Measurements from ENCODE around the gene PLAAT3. TPM values are rescaled to one million over a fixed set of nuclear protein-coding genes. Genes with fewer than 3 reads are reported as not detected.

The PLAAT3 gene
- polyA plus RNA-seq, 3 donors, result 18.8 to 22.6 (median 22.5) TPM

Other genes starting within 250 kb of the PLAAT3 start
- under 1 TPM in 1 of 3 donors, not detected in 2; 0.03 TPM for gene SLC22A9, start 244.6 kb downstream of the PLAAT3 start, polyA plus RNA-seq (ENCODE audit: insufficient read length in 3 of 3)
- gene PLAAT5, start 123.3 kb downstream of the PLAAT3 start, polyA plus RNA-seq (ENCODE audit: insufficient read length in 3 of 3), result under 1 TPM; 0.26 to 0.50 (median 0.48) TPM
- under 1 TPM; 0.28 to 0.34 (median 0.31) TPM for gene LGALS12, start 108.3 kb downstream of the PLAAT3 start, polyA plus RNA-seq (ENCODE audit: insufficient read length in 3 of 3)
- 10 to 100 TPM in 1 of 3 donors, 1 to 10 TPM in 2; 9.0 to 10.0 (median 9.8) TPM for gene PLAAT4, start 77.6 kb downstream of the PLAAT3 start, polyA plus RNA-seq (ENCODE audit: insufficient read length in 3 of 3)
- gene PLAAT2, start 51.1 kb downstream of the PLAAT3 start, polyA plus RNA-seq (ENCODE audit: insufficient read length in 3 of 3), result under 1 TPM in 2 of 3 donors, not detected in 1; 0.31 to 0.34 TPM
- gene ATL3, start 56.9 kb upstream of the PLAAT3 start, polyA plus RNA-seq (ENCODE audit: insufficient read length in 3 of 3), result 10 to 100 TPM; 15.3 to 17.2 (median 15.7) TPM
- 100 to 1,000 TPM; 160 to 173 (median 160) TPM for gene RTN3, start 67.1 kb upstream of the PLAAT3 start, polyA plus RNA-seq (ENCODE audit: insufficient read length in 3 of 3)
- gene ZFTA, start 154.3 kb upstream of the PLAAT3 start, polyA plus RNA-seq (ENCODE audit: insufficient read length in 3 of 3), result 10 to 100 TPM; 42.9 to 52.7 (median 50.6) TPM
- 10 to 100 TPM; 37.7 to 43.1 (median 39.0) TPM for gene SPINDOC, start 199.0 kb upstream of the PLAAT3 start, polyA plus RNA-seq (ENCODE audit: insufficient read length in 3 of 3)
- 10 to 100 TPM; 35.5 to 36.7 (median 35.8) TPM for gene MARK2, start 224.7 kb upstream of the PLAAT3 start, polyA plus RNA-seq (ENCODE audit: insufficient read length in 3 of 3)

Measured in renal pelvis (tissue), 3 donors.